Mammary epithelial cell (primary cell): ENCODE data around the gene RNU1-1.
"Not testable (repeated sequence)": the region's sequence is repeated elsewhere in the genome, so short reads cannot be mapped to it uniquely, and the experiment has no call there.

Source experiments
- EZH2 ChIP-seq: IDR thresholded peaks from 2 replicates; pipeline ENCODE4 v1.6.1; 2012; ENCODE audit warnings: low read length, inconsistent platforms, borderline replicate concordance
- TF ChIP-seq, protein P1 (sequence below), 2 donors: IDR thresholded peaks in 1 of 2; conservative IDR thresholded peaks in 1 of 2; 2 replicates each; pipeline ENCODE4 v1.5.1; 2011 to 2012; ENCODE audit warnings: inconsistent platforms in 2 of 2, low read length in 2 of 2, mild to moderate bottlenecking in 2 of 2, control low read depth in 1 of 2, low read depth in 1 of 2; ENCODE audit not compliant: insufficient read depth in 1 of 2; ENCODE audit errors: extremely low read depth in 1 of 2

DNA sequence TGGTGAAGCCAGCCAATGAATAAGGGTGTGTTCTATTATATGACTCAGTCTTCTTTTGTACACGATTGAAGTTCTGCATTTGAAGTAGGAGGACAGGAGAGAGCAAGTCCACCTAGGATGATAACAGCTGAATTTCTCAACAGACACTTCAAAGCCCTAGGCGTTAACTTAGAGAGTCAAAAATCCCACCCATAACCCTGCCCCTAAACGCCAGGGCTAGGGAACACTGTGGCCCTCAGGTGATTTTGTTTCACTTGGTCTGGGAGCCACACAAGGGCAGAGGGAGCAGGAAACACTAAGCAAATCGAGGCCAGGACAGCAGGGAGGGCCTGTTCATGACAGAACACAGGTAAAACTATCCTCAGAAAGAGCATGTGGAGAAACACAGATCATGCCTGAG is 47.0 kb upstream of the RNU1-1 start:
- TF ChIP-seq, protein P1, sequence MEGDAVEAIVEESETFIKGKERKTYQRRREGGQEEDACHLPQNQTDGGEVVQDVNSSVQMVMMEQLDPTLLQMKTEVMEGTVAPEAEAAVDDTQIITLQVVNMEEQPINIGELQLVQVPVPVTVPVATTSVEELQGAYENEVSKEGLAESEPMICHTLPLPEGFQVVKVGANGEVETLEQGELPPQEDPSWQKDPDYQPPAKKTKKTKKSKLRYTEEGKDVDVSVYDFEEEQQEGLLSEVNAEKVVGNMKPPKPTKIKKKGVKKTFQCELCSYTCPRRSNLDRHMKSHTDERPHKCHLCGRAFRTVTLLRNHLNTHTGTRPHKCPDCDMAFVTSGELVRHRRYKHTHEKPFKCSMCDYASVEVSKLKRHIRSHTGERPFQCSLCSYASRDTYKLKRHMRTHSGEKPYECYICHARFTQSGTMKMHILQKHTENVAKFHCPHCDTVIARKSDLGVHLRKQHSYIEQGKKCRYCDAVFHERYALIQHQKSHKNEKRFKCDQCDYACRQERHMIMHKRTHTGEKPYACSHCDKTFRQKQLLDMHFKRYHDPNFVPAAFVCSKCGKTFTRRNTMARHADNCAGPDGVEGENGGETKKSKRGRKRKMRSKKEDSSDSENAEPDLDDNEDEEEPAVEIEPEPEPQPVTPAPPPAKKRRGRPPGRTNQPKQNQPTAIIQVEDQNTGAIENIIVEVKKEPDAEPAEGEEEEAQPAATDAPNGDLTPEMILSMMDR (conservative IDR thresholded peaks at IDR 0.05 in 1 of 2, IDR thresholded peaks at IDR 0.05 in 1 of 2; ENCODE audit: extremely low read depth in 1 of 2, insufficient read depth in 1 of 2, low read depth in 1 of 2, low read length in 2 of 2) = not testable (repeated sequence)
- not testable (repeated sequence) for TF ChIP-seq EZH2
